Right renal pelvis (tissue), 4 donors: ENCODE data around the gene CCL2. TPM values are rescaled to one million over a fixed set of nuclear protein-coding genes. Genes with fewer than 3 reads are reported as not detected.

Source experiments
- polyA plus RNA-seq, 4 donors: library from polyadenylated mRNA; unstranded; fragments of 120-200 nt; gene quantifications; one replicate each; pipeline ENCODE4 v1.2.1, GENCODE V29; 2013; ENCODE audit not compliant: insufficient read length in 4 of 4

CCL2 gene
- polyA plus RNA-seq, 4 donors, result 15.0 to 24.5 (median 23.9) TPM

Other genes starting within 250 kb of the CCL2 start
- not detected for gene CCL7, start 14.9 kb downstream of the CCL2 start, polyA plus RNA-seq
- gene CCL11, start 30.5 kb downstream of the CCL2 start, polyA plus RNA-seq, result 1 to 10 TPM in 3 of 4 donors, under 1 TPM in 1; 0.63 to 1.5 (median 1.1) TPM
- gene CCL8, start 64.2 kb downstream of the CCL2 start, polyA plus RNA-seq, result under 1 TPM; 0.05 to 0.22 (median 0.17) TPM
- under 1 TPM in 1 of 4 donors, not detected in 3; 0.17 TPM for gene CCL13, start 101.2 kb downstream of the CCL2 start, polyA plus RNA-seq
- gene CCL1, start 107.9 kb downstream of the CCL2 start, polyA plus RNA-seq, result not detected